ENCODE data around the gene ZFPM1. TPM values are rescaled to one million over a fixed set of nuclear protein-coding genes. Genes with fewer than 3 reads are reported as not detected.

ZFPM1 gene
- total RNA-seq, 1 experiment from 2014 or later: 1.2 TPM

DNA sequence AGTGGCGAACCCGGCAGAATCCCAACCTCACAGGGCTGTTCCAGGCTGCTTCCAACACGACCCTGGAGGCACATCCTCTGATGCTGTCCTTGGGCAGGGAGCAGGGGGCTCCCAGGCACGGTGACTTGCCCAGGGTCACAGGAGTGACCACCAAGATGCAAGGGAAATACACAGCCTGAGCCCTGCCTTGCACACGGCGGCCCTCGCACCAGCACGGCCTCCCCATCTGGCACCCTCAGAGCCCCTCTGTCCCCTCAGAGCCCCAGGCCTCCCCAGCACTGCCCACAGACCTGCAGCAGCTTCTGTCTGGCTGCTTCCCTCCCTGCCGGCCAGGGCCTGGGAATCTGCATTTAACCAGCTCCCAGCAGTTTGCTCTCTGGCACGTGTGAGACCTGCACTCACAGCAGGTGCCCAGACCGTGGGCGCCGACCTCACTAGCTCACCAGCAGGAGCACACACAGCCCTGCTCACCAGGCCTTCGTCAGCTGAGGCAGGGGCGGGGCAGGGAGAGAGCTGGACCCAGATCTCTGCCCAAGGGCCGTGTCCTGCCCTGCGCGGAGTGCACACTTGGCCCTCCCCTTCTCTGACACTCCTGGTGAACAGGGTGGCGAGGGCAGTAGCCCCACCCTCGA lies 87.4 kb downstream of the ZFPM1 start:
- in situ Hi-C loops (cut with HindIII; ENCODE audit: low sequenced_read_pairs): no loop called here
- DNase-seq (ENCODE audit: low spot score): no peak

DNA sequence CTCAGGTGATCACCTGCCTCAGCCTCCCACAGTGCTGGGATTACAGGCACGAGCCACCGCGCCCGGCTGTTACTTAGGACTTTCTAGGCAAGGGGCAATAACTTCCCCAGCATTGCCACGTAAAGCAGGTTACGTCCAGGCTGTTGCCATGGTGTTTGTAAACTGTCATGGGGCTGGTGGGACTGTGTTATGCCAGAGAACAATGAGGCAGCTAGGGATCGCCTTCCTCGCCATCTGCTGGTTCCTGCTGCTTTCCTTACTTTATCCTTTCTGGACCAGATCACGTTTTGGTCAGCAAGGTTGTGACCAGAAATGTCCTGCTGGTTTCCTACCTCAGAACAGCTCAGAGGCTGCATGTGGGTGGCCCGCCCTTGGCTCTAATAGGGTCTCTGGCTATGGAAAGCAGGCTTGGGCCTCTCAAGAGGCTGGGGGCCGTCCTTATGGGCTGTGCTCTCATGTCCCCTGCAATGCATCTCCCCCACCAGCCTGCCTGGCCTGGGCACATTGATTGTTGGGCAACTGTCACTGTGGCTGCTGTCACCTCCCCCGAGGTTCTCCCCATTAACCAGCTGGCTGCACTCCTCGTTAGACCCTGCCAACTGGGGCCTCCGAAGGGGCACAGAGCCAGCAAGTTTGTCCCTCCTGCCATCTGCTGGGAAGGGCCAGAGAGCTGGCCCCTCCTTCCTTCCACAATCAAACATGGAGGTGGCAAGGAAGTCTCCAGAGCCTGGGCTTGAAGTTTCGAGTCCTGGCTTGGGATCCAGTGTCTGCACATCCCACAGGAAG lies 88.9 kb downstream of the ZFPM1 start:
- DNase-seq (ENCODE audit: low spot score): peak; percentile 94
- in situ Hi-C loops (cut with HindIII; ENCODE audit: low sequenced_read_pairs): no loop called here

DNA sequence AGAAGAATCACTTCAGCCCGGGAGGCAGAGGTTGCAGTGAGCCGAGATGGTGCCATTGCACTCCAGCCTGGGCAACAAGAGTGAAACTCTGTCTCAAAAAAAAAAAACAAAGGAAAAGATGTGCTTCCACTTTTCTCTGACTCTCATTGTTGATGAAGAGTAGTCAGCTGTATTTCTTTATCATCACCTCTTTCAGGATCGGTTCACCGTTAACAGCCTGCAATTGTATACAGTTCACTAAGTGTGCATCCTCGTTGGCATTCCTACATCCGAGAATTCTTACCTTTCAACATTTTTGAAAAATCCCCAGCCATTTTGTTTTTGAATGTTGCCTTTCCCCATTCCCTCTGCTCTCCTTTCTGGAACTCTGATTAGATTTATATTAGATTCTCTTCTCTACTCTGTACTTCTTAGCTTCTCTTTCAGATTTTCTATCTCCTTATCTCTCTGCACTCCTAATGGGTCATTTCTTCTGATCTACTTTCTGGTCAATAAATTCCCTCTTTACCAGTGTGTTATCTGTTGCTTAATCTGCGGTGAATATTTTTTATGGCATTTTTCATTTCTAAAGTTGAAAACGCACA lies 90.2 kb downstream of the ZFPM1 start:
- DNase-seq (ENCODE audit: low spot score): no peak
- in situ Hi-C loops (cut with HindIII; ENCODE audit: low sequenced_read_pairs): no loop called here

DNA sequence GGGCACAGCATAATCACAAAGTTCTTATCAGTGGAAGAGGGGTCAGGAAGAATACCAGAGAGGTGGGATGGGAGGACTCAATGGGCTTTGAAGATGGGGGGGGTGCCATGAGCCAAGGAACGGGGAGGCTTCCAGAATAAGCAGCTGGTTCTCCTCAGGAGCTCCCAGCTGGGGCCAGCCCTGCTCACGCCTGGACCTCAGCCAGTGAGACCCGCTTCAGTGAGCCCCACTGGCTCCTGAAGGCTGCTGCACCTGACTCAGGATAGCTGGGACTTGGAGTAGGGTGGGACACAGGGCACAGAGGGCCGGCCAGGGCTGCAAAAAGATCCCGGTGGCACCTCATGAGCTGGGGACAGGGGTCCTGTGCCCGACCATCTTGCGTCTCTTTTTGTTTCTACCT lies 92.7 kb downstream of the ZFPM1 start:
- in situ Hi-C loops (cut with HindIII; ENCODE audit: low sequenced_read_pairs): no loop called here
- DNase-seq (ENCODE audit: low spot score): no peak

DNA sequence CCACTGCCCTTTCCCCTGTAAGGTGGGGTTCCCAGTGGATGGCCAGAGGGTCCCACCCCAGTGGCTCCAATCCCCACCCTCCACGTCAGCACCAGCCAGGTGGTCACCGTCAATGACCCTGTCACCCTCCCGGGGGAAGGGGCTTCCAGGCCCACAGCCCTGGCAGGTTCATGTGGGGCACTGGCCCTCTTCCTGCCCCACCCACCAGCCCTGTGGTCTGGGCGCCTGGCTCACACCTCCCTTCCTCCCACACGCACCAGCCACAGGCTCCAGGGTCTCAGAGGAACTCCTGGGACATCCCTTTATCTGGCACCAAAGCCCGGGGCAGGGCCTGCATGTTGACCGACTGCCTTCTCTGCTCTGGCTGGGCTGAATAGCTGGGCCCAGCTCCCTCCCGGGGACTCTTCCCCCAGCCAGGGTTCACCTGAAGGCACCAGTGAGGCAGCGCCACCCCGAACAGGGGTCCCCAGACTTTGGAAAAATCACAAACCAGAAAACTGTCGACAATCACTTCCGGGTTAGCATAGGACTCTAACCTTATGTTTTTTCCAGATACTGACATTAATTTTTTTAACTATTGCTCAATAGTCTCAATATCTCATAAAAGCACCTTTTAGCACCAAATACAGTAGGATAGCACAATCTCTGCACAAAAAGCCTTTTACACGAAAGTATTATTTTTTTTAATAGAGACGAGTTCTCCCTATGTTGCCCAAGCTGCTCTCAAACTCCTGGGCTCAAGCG lies 95.2 kb downstream of the ZFPM1 start:
- DNase-seq (ENCODE audit: low spot score): no peak
- in situ Hi-C loops (cut with HindIII; ENCODE audit: low sequenced_read_pairs): no loop called here

DNA sequence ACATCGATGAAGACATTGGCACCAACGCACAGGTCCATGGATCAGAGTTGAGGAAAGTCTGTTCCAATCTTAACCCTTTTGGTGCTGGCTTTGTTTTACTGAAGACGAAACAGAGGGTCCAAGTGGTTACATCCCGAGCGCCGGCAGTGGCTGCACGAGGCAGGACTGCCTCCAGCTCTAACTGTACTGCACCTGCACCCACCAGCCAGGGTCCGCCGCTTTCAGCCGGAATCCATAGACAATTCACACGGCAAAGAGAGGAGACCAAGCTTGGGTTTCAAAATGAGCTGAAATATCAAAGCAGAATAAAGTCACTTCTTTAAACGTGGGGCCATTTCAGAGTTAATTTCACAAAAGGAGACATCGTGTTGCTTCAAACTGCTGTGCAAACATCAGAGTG lies 95.9 kb downstream of the ZFPM1 start:
- in situ Hi-C loops (cut with HindIII; ENCODE audit: low sequenced_read_pairs): no loop called here
- no peak for DNase-seq (ENCODE audit: low spot score)

DNA sequence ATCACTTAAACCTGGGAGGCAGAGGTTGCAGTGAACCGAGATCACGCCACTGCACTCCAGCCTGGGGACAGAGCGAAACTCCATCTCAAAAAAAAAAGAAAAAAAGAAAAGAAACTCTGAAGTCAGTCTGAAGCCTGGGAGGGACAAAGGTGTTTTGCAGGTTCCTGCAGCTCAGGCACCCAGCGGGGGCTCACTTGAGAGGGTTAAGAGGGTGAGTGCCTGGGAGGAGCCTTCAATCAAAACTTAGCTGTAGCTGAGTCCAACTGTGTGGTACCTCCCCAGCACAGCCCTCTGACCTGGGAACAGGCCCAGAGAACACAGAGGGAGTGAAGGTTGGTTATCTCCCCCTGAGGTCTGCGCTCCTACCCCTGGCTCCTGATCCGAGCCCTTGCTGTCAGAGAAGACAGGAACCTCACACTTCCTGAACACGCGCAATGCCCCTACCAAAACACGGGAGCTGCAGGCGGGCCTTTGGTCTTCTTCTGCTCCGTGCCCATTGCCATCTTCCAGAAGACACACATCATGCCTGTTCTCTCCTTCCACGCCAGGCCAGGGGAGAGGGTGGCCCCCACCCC lies 96.7 kb downstream of the ZFPM1 start:
- in situ Hi-C loops (cut with HindIII; ENCODE audit: low sequenced_read_pairs): no loop called here
- no peak for DNase-seq (ENCODE audit: low spot score)

DNA sequence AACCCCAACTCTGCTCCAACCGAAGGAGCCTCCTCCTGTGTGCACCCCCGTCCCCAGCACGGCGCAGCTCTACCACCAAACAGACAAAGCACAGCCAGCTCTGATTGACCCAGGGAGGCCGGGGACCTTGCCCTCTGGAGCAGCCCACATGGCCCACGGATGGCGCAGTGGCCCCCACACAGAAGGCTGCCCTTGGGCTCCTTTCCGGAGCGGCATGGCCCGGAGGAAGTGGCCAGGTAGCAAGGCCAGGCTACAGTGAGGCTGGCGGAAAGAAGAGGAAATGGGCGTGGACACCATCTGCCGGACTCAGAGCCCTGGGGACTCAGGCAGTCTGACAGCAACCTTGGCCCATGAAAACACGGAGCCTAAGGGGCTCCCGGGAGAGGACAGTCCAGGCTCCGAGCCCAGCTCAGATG lies 97.2 kb downstream of the ZFPM1 start:
- in situ Hi-C loops (cut with HindIII; ENCODE audit: low sequenced_read_pairs): no loop called here
- DNase-seq (ENCODE audit: low spot score): peak; percentile 78

DNA sequence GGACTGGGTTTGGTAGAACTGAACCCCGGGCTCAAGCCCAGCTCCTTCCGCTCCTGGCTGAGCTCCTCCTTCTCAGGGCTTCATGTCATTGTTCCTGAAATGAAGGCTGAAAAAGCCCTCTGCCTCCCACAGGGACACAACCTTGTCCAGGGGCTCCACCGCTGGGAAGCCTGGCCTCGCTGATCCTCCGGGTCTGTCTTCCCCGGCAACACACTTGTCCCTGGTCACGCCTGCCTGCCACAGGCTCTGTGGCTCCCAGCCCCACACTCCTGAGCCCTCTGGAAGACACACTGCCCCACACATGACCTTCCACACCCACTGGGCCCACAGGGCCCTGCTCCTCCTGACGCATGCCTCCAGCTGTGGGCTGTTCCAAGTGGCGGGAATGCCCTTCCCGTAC lies 99.1 kb downstream of the ZFPM1 start:
- DNase-seq (ENCODE audit: low spot score): no peak
- in situ Hi-C loops (cut with HindIII; ENCODE audit: low sequenced_read_pairs): no loop called here

DNA sequence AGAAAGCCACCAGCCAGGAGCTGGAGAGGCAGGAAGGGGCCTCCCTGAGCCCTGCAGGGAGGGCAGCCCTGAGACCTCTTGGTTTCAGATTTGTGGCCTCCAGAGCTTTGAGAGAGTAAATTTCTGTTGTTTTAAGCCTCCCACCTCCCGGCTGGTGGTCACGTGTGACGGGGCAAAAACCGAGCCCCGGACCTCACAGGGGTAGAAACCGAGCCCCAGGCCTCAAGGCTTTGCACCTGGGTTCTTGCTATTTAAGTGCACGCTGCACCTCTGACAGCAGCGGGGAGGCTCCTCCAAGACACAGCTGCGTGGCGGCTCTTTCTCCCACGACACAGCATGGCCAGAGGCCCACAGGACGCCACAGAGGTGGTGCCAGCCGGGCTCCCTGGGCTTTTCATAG lies 99.7 kb downstream of the ZFPM1 start:
- in situ Hi-C loops (cut with HindIII; ENCODE audit: low sequenced_read_pairs): no loop called here
- no peak for DNase-seq (ENCODE audit: low spot score)

DNA sequence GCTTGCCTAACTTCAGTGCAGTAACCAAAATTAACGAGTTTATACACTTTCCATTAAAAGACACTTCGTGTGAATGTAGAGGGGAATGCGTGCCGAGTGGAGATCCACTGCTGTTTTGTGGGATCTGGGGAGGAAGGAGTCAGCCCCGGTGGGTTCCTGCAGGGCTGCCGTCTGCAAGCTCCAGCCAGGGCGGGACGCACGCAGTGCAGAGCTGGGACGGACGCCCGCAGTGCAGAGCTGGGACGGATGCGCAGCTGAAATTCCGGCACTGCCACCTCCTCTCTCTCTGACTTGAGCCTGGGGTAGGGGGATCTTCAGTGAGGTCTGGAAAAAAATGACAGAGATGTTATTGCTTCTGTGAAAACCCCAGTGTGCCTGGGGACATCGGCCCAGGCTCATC lies 100.7 kb downstream of the ZFPM1 start:
- DNase-seq (ENCODE audit: low spot score): peak; percentile 33
- in situ Hi-C loops (cut with HindIII; ENCODE audit: low sequenced_read_pairs): no loop called here

DNA sequence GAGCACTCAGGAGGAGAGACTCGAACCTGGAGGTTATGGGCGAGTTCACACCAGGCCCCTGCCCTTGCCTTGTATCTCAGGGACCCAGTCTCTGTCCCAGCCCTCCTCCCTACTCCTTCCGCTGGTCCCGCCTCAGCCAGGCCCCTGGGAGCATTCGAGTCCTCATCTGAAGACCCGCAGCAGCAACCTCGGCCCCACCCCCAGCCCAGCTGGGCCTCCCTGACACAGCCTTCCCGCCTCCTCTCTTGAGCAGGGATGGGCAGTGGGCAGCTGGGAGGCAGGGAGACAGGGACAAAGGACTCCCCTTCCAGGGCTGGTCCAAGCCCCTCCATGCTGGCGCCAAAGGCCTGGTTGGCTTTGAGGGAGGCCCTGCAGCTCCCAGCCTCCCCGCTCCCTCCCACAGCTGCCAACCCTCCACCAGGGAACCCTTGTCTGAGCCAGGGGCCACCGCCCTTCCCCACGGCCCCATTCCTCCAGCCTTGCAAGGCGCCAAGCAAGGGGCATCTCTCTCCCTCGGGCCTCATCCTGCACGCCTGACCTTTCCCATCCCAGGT lies 101.7 kb downstream of the ZFPM1 start:
- no peak for DNase-seq (ENCODE audit: low spot score)
- in situ Hi-C loops (cut with HindIII; ENCODE audit: low sequenced_read_pairs): no loop called here

DNA sequence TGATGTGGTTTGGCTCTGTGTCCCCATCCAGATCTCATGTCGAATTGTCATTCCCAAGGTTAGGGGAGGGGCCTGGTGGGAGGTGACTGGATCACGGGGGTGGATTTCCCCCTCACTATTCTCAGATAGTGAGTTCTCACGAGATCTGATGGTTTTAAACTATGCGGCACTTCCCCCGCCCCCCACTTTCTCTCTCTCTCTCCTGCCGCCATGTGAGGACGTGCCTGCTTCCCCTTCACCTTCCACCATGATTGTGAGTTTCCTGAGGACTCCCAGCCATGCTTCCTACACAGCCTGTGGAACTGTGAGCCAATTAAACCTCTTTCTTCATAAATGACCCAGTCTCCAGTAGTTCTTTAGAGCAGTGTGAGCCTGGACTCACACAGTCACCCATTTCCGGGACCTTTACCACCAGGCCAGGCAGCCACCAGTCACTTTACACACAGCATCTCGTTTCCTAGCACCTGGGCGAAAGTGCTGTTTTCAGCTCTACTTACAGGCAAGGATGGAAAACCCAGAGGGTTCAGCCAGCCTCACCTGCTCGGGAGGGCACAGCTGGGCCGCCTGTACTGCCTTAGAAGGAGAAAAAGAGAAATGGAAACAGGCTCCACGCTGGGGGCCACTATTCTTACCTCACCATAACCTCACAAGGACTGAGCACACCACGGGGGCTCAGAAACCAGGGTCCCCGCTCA lies 103.4 kb downstream of the ZFPM1 start:
- in situ Hi-C loops (cut with HindIII; ENCODE audit: low sequenced_read_pairs): no loop called here
- DNase-seq (ENCODE audit: low spot score): no peak

DNA sequence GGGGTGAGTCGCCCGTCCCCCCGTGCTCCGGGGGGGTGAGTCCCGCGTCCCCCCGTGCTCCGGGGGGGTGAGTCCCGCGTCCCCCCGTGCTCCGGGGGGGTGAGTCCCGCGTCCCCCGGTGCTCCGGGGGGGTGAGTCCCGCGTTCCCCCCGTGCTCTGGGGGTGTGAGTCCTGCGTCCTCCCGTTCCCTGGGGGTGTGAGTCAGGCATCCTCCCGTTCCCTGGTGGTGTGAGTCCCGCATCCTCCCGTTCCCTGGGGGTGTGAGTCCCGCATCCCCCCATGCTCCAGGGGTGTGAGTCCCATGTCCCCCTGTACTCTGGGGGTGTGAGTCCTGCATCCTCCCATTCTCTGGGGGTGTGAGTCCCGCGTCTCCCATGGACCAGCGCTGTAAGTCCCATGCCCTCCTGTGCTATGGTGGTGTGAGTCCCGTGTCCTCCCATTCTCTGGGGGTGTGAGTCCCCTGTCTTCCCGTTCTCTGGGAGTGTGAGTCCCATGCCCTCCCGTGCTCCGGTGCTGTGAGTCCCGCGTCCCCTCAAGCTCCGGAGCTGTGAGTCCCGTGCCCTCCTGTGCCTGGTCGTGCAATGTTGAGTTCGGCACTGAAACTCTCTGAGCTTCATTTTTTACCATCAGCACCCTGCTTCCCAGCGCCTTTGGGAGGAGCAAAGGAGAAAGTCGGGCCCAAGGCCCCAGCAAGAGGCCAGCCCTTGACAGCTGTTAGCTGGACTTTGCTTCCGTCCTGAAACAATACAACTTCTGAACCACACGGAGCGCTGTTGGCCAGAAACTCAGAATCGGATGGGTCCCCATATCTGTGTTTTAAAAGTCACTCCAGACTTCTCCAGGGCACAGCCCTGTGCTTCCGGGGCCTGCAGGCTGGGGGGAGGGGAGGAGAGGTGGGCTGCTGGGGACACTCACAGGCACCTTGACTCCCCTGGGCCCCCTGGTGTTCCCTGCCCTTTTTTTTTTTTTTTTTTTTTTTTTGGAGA lies 105.7 kb downstream of the ZFPM1 start:
- DNase-seq (ENCODE audit: low spot score): peak; percentile 32
- in situ Hi-C loops (cut with HindIII; ENCODE audit: low sequenced_read_pairs): no loop called here

DNA sequence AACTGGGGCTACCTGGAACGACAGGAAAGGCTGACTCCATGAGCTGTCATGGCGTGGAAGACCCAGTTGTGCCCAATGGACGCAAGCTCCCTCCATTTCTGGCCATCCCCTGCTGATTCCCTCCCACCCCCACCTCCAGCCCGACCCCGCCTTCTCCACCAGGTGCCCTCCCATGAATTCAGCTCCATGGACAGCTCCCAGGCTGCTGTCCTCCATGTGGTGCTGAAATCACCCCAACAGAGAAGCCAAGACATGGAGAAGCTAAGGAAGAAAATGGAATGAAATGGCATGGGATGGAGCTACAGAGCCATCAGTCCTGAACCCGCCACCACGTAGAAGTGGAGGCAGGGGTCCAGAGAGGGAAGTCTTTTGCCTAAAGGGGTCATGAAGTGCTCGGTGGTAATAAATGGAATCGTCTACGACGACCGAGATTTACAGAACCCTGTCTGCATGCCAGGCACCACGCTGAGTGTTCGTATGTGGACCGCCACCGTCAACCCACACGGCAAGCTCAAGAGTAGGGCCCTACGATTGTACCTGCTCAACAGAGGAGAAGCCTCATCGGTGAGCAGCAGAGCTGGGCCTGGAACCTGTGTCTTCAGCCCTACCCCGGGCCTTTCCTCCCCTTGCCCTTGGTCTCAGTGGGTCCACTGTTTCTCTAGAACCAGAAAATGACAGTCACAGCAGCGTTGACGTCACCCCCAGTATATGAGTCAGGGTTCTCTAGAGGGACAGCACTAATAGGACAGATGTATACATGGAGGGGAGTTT lies 107.8 kb downstream of the ZFPM1 start:
- no peak for DNase-seq (ENCODE audit: low spot score)
- in situ Hi-C loops (cut with HindIII; ENCODE audit: low sequenced_read_pairs): no loop called here

DNA sequence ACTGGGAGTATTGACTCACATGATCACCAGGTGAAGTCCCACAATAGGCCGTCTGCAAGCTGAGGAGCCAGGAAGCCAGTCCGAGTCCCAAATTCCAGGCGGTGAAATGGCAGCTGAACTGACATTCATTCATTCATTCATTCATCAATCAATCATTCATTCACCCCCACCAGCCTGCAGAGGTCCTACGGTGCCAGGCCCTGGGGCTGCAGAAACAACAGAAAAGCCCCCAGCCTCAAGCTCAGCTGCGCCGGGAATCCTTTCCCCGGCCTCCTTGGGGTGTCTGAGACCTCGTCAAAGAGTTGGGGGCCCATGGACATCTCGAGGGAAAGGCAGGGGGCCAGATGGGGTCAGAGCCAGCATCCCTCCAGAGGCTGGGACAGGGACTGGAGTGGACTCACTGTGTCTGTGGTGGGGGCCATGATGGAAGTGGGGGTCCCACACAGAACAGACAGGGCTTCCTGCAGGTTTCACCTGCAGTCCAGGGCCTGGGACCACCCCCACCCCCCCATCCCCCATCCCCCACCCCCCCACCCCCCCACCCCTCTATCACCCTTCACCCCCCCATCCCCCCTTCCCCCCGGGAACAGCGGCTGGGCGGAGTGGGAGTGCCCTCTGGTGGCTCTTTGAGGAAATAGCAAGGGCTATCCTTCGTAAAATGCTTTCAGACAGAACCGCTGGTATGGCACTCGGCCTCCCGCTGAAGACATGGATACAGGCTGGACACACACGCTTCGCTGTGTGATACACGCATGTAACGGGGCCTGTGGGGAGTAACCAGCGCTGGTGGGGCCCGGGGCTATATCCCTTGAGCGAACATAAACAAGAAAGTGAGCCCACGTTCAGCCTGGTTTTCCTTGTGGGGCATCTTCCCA lies 108.6 kb downstream of the ZFPM1 start:
- peak; percentile 65 for DNase-seq (ENCODE audit: low spot score)
- in situ Hi-C loops (cut with HindIII; ENCODE audit: low sequenced_read_pairs): no loop called here
